ENCODE data around the gene AMZ2. TPM values are rescaled to one million over a fixed set of nuclear protein-coding genes. Genes with fewer than 3 reads are reported as not detected.
A peak's percentile ranks its signal among the peaks of the same experiment; 100 is the strongest.
"Not testable (repeated sequence)": the region's sequence is repeated elsewhere in the genome, so short reads cannot be mapped to it uniquely, and the experiment has no call there.

AMZ2 gene
- total RNA-seq, 3 donors from 2014 or later (not counting 1 experiment from before 2014, with no cell fraction given): 87.0 to 131 (median 107) TPM

- no peak for TF ChIP-seq CTCF (IDR thresholded peaks at IDR 0.05)
- DNase-seq: peak in 1 of 2 donors; percentile 77
- H3K27ac Mint-ChIP-seq: peak overlapping the region; percentile 99 to 100
- H3K4me1 ChIP-seq (ENCODE audit: control insufficient read depth, insufficient read depth, low read length): peaks cover 39% of the 10 kb centered on the region
- no peaks in the 10 kb centered on the region for H3K9me3 Mint-ChIP-seq
- H3K4me3 Mint-ChIP-seq: peak overlapping the region; percentile 82
- intact Hi-C loops (cut with micrococcal nuclease): loop anchor here (2.0 to 5.0 kb wide), 3 partner anchors 28 to 214 kb away; partner anchors contain the start of genes ARSG and SLC16A6
- H3K4me3 ChIP-seq (ENCODE audit: low read length): peak overlapping the region; percentile 95
- peaks cover 40 to 43% of the 10 kb centered on the region in 2 donors for H3K4me1 Mint-ChIP-seq
- ATAC-seq: peak; percentile 30 to 44 (median 32)
- H3K27me3 ChIP-seq (ENCODE audit: control insufficient read depth, insufficient read depth, low read length): no peaks in the 10 kb centered on the region
- peak overlapping the region; percentile 100 for H3K27ac ChIP-seq (ENCODE audit: low read length)
- no peaks in the 10 kb centered on the region for H3K36me3 Mint-ChIP-seq
- H3K27me3 Mint-ChIP-seq (ENCODE audit: low read depth in 2 of 2): no peaks in the 10 kb centered on the region
- H3K9me3 ChIP-seq (ENCODE audit: control insufficient read depth, insufficient read depth, low read length): no peaks in the 10 kb centered on the region
- 3% methylated on average over 19 of the region's 19 CpGs for WGBS (ENCODE audit: insufficient coverage)
- peaks cover 13% of the 10 kb centered on the region for H3K36me3 ChIP-seq (ENCODE audit: control insufficient read depth, insufficient read depth, low read length)
Observed at GRCh38 chr17:68248199-68248825, 469 bp downstream of the AMZ2 start.

DNA sequence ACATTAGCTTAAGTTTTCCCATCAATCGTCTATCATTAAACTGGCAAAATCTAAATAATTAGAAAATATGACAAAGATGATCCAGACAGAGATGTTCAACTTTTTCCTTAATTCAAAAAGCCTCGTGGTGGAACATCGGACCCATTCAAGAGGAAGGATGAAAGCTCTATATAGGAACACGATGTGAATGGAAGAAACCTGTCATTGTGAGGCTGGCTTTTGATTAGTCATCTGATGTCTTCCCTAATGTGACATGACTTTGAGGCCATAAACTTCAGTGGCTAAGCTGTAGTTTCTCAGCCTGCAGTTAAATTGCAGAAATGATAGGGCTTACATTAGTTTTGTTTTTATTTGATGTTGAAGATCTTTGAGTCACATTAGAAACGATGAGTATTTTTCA is 1.0 kb downstream of the AMZ2 start:
- TF ChIP-seq CTCF (IDR thresholded peaks at IDR 0.05): no peak
- H3K27ac ChIP-seq (ENCODE audit: low read length): peak overlapping the region; percentile 100
- no peaks in the 10 kb centered on the region for H3K27me3 Mint-ChIP-seq (ENCODE audit: low read depth in 2 of 2)
- H3K4me3 Mint-ChIP-seq: peak overlapping the region; percentile 82
- ATAC-seq (no peak), DNase-seq (peak in 1 of 2 donors; percentile 56)
- H3K27me3 ChIP-seq (ENCODE audit: control insufficient read depth, insufficient read depth, low read length): no peaks in the 10 kb centered on the region
- H3K36me3 Mint-ChIP-seq: no peaks in the 10 kb centered on the region
- WGBS (ENCODE audit: insufficient coverage): 6% methylated on average over 2 of the region's 5 CpGs
- intact Hi-C loops (cut with micrococcal nuclease): loop anchor here (2.0 to 5.0 kb wide), 3 partner anchors 28 to 213 kb away; partner anchors contain the start of genes ARSG and SLC16A6
- no peaks in the 10 kb centered on the region for H3K9me3 ChIP-seq (ENCODE audit: control insufficient read depth, insufficient read depth, low read length)
- H3K36me3 ChIP-seq (ENCODE audit: control insufficient read depth, insufficient read depth, low read length): peaks cover 13% of the 10 kb centered on the region
- no peaks in the 10 kb centered on the region for H3K9me3 Mint-ChIP-seq
- peak overlapping the region; percentile 95 for H3K4me3 ChIP-seq (ENCODE audit: low read length)
- peaks cover 41 to 49% of the 10 kb centered on the region in 2 donors for H3K4me1 Mint-ChIP-seq
- peak overlapping the region; percentile 99 to 100 for H3K27ac Mint-ChIP-seq
- H3K4me1 ChIP-seq (ENCODE audit: control insufficient read depth, insufficient read depth, low read length): peaks cover 45% of the 10 kb centered on the region

DNA sequence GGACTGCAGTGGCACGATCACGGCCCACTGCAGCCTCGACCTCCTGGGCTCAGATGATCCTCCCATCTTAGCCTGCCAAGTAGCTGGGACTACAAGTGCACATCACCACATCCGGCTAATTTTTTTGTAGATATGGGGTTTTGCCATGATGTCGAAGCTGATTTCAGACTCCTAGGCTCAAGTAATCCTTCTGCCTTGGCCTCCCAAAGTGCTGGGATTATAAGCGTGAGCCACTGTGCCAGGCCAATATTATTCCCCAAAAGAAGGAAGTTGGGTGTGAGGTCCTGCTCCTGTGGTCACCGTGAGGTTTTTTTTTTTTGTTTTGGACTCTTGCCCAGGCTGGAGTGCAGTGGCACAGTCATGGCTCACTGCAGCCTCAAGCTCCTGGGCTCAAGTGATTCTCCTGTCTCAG is 1.5 kb downstream of the AMZ2 start:
- H3K36me3 ChIP-seq (ENCODE audit: control insufficient read depth, insufficient read depth, low read length): peaks cover 13% of the 10 kb centered on the region
- Mint-ChIP-seq H3K36me3 (no peaks in the 10 kb centered on the region), H3K4me3 (peak overlapping the region; percentile 82), H3K27ac (peak overlapping the region; percentile 99 to 100), H3K4me1 (peaks cover 41 to 53% of the 10 kb centered on the region in 2 donors), H3K27me3 (ENCODE audit: low read depth in 2 of 2) (no peaks in the 10 kb centered on the region), H3K9me3 (no peaks in the 10 kb centered on the region)
- H3K27me3 ChIP-seq (ENCODE audit: control insufficient read depth, insufficient read depth, low read length): no peaks in the 10 kb centered on the region
- H3K4me1 ChIP-seq (ENCODE audit: control insufficient read depth, insufficient read depth, low read length): peaks cover 50% of the 10 kb centered on the region
- peak overlapping the region; percentile 100 for H3K27ac ChIP-seq (ENCODE audit: low read length)
- ATAC-seq (no peak), DNase-seq (peak in 1 of 2 donors; percentile 76)
- no peak overlapping the region for H3K4me3 ChIP-seq (ENCODE audit: low read length)
- H3K9me3 ChIP-seq (ENCODE audit: control insufficient read depth, insufficient read depth, low read length): no peaks in the 10 kb centered on the region
- no peak for TF ChIP-seq CTCF (IDR thresholded peaks at IDR 0.05)
- intact Hi-C loops (cut with micrococcal nuclease): loop anchor here (2.0 to 5.0 kb wide), 3 partner anchors 29 to 213 kb away; partner anchors contain the start of genes ARSG and SLC16A6
- 31% methylated on average over 7 of the region's 7 CpGs for WGBS (ENCODE audit: insufficient coverage)

DNA sequence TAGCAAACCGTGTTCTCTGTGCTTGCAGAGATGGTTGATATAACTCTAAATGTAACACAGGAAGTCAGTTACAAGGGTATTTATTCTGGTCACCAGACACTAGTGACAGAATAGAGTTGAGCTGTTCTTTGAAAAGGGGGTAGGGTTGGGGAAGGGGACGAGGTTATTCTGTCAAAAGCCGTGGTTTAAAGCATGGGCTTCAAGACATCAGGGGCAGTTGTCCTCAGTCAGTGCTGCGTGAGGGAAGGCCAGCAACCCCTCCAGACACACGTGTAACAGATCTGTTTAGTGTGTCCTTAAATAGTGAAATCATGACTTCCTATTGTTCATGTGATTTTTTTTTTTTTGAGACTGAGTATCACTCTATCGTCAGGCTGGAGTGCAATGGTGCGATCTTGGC is 5.6 kb downstream of the AMZ2 start:
- H3K9me3 ChIP-seq (ENCODE audit: control insufficient read depth, insufficient read depth, low read length); H3K4me3 ChIP-seq (ENCODE audit: low read length); H3K27me3 ChIP-seq (ENCODE audit: control insufficient read depth, insufficient read depth, low read length); H3K9me3 Mint-ChIP-seq; H3K36me3 Mint-ChIP-seq; H3K27me3 Mint-ChIP-seq (ENCODE audit: low read depth in 2 of 2): not testable (repeated sequence)
- peak; percentile 60 to 67 for DNase-seq
- H3K27ac ChIP-seq (ENCODE audit: low read length): peak overlapping the region; percentile 98
- intact Hi-C loops (cut with micrococcal nuclease): loop anchor here (1.0 kb wide), 1 partner anchor 16 kb away; no protein-coding TSS in a partner anchor
- peak overlapping the region; percentile 97 to 100 for H3K27ac Mint-ChIP-seq
- H3K4me3 Mint-ChIP-seq: peak overlapping the region; percentile 93
- ATAC-seq: peak; percentile 68 to 91 (median 78)
- H3K36me3 ChIP-seq (ENCODE audit: control insufficient read depth, insufficient read depth, low read length): peaks cover 23% of the 10 kb centered on the region
- 14% methylated on average over 6 of the region's 7 CpGs for WGBS (ENCODE audit: insufficient coverage)
- peaks cover 64% of the 10 kb centered on the region for H3K4me1 ChIP-seq (ENCODE audit: control insufficient read depth, insufficient read depth, low read length)
- H3K4me1 Mint-ChIP-seq: peaks cover 66 to 69% of the 10 kb centered on the region in 2 donors
